GM21367 (cell line): ENCODE measurements around the gene RBM4.

ENCODE experiments used
- ATAC-seq: cut with Tn5 transposase; IDR thresholded peaks from one replicate; pipeline ENCODE4 v1.9.1; 2021; ENCODE audit not compliant: unreplicated experiment

RBM4 gene

DNA sequence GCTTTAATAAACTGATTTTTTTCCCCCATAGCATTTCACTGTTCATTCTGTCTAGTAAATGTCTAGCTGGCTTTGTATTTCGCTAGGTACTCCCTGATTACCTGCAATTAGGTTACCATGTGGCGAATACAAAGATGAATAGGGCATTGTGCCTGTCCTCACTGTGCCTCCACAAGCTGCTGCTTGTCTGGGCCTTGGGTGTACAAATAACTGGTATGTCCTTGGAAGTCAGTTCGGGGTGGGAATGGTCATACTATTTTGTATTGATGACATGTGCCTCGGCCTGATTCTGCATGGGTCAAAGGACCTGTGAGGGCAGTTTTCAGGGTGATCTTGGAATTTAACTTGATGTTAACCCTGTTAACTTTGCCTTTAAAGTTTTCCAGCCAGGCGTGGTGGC is 11.4 kb downstream of the RBM4 start:
- ATAC-seq, result no peak

DNA sequence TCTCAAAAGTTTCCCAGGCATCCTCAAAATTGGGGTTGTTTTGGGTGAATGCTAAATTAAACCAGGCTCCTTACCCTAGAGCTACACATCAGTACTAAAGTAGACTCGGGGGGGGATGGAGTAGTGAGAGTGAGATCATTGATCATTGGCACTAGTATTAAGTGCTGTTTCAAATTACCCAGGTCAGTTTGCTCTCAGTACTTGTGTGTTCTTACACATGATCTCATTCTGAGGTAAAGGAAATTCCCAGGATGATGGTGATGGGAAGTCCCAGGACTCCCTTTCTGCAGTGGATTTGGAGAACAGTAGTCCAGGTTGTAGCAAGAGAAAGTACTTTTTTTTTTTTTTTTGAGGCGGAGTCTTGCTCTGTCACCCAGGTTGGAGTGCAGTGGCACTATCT is 12.5 kb downstream of the RBM4 start:
- ATAC-seq, result no peak

DNA sequence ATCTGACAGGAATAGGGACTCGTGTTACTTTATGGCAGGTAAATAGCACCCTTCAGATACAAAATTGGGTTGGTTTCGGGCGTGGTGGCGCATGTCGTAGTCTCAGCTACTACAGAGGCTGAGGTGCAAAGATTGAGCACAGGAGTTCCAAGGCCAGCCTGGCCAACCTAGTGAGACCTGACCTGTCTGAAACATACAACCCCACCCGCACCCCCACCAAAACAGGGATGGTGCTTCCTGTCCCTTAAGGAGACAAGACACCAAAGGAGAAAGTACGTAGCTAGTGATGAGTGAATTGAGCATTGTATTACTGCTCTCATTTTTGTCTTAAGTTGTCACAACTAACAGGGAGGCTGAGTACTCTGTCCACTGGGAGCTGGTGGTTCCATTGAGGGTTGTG is 14.1 kb downstream of the RBM4 start:
- no peak for ATAC-seq

DNA sequence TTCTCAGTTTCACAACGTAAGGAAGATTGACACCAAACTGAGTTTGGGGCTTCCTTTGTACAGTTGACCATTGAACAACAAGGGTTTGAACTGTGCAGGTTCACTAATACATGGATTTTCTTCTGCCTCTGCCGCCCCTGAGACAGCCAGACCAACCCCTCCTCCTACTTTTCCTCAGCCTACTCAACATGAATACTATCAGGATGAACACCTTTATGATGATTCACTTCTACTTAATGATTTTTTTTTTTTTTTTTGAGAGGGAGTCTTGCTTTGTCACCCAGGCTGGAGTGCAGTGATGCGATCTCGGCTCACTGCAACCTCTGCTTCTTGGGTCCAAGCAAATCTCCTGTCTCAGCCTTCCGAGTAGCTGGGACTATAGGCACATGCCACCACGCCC is 14.6 kb downstream of the RBM4 start:
- no peak for ATAC-seq

DNA sequence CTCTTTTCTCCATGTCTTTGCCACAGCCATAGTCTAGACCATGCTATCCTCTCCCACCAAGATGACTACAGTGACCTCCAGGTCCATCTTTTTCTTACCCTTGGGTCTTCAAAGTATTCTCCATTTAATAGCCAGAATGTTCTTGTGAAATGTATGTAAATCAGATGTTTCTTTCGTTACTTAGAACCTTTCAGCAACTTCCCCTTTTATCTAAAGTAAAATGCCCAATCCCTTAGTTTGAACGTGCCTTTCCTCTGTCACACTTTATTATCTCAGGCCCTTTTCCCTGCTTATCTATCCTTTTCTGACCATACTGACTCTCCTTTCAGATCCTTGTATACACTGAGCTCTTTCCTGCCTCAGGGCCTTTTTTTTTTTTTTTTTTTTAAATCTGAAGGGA is 21.3 kb downstream of the RBM4 start:
- ATAC-seq, result no peak

DNA sequence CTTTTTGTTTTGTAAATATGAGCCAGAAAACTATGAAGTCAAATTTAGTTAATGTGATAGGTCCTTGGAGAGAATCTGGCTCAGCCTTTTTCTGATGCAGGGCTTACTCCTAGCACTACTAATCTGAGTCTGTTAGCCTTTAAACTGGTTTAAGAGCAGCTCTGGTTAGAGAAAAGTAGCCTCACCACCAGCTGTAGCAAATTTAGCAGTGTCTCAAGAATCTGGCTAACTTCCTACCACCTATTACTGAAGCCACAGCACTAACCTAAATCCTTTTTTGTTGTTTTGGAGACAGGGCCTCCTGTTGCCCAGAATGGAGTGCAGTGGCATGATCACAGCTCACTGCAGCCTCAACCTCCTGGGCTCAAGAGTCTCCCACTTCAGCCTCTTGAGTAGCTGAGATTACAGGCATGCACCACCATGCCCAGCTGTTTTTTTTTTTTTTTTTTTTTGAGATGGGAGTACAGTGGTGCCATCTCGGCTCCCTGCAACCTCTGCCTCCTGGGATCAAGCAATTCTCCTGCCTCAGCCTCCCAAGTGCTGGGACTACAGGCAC is 25.3 kb downstream of the RBM4 start:
- ATAC-seq, result no peak

DNA sequence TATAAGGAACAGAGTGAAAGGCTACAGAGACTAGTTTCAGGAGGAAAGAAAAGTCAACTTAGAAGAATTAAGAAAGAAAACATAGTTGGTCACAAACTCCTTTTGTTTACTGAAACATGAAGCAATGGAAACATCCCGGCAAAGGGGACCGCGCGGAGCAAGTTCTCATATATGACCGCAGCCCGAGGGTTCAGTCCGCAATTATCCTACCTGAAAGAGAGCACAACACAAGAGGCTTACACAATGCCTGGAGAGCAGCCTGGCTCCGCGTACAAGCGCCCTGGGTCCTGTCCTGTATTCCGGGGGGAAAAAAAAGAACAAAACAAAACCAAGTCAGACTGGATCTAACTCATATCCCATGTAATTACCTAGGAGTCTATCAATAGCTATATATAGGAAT is 26.9 kb downstream of the RBM4 start:
- ATAC-seq, result no peak

DNA sequence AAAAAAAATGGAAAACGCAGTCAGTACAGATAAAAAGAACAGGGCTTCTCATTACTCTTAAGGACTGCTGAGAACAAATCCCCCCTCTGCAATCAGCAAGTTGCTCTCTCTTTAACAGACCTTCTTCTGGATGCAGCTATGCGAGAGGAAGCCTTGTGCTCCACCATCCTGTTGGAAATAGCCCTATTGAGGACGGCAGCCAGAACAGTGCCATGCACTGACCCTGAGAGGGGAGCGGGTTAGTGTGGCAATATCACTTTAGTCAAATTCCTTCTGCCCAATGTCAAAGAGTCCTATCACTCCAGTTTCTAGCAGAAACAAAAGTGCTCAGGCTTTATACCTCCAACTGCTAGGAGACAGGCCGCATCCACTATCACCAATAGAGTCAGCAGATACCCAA is 32.3 kb downstream of the RBM4 start:
- ATAC-seq, result no peak

DNA sequence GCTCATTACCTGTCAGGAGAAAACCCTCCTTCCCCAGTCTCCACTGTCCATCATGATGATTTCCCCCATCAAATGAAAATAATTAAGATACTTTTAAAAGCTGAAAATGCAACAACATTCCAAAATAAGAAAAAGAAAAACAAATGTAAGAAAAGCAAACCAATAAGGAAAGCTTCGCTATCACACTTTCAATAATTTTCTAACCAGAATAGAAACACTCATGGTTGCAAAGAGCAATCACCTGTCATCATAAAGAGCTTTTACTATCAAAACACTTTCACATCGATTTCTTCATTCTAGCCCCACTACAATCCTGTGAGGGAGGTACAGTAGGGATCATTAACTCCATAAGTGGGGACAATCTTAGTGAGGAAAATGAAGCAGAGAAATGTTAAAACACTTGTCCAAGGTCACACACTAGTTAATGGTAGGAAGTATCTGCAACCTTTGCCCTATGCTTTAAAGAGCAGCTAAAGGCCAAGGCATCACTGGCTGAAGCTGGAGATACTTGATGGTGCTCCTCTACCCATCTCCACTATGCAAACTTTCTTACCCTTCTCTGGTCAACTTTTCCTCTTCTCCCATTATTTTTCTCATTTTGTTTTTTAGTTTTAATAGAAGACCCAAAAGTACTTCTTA is 36.6 kb downstream of the RBM4 start:
- ATAC-seq, result no peak

DNA sequence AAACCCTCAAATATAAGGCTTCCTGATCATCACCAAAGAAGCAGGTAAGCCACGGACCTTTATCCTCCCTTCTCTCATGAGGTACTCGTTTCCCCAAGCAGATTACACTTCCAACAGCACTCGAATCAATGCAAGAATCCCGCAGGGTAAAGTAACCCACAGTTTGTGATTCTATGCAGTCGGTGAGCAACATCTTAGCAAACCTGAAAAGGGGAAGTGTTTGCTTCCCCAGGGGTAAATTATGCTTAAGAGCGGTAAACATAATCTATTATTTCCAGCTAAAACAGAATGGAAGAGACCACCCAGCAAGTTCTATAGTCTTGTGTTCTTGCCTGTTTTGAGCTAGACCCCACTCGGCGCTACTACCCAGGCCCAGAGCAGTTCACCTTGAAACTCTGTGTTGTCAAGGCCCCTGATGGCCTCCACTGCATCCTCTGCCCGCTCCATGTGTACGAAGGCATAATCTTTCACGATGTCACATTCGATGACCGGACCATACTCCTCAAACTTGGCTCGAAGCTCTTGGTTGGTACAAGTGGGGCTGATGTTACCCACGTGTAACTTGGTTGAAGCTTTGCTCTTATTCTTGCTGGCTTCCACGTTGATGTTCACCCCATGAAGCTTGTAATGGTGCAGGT is 37.9 kb downstream of the RBM4 start:
- ATAC-seq, result no peak

DNA sequence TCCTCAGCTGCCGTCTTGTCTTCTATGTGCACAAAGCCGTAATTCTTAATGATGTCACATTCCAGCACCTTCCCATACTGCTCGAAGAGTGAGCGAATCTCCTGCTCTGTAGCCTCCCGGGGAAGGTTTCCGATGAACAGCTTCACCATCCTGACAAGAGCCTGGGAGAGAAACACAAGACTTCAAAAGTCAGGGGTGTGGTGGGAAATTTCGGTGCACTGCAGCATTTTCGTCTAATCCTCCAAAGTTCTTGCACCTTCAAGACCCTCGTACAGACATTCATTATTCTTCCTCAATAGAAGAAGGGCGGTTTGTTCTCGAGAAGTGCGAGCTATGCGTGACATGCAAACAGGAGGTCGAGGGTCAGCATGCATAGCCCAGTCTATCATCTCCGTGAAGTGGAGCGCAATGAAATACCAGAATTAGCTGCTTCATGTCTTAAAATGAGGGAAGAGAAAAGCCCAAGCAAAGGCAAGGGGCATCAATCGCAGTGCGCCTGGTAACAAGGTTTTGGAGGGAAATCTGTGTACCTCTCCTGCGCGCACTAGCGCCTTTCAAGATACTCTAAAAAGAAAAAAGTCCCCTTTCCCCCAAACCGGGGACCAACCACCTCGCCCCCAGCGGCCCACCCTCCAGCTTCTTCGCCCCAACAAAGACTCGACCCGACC is 38.6 kb downstream of the RBM4 start:
- no peak for ATAC-seq

DNA sequence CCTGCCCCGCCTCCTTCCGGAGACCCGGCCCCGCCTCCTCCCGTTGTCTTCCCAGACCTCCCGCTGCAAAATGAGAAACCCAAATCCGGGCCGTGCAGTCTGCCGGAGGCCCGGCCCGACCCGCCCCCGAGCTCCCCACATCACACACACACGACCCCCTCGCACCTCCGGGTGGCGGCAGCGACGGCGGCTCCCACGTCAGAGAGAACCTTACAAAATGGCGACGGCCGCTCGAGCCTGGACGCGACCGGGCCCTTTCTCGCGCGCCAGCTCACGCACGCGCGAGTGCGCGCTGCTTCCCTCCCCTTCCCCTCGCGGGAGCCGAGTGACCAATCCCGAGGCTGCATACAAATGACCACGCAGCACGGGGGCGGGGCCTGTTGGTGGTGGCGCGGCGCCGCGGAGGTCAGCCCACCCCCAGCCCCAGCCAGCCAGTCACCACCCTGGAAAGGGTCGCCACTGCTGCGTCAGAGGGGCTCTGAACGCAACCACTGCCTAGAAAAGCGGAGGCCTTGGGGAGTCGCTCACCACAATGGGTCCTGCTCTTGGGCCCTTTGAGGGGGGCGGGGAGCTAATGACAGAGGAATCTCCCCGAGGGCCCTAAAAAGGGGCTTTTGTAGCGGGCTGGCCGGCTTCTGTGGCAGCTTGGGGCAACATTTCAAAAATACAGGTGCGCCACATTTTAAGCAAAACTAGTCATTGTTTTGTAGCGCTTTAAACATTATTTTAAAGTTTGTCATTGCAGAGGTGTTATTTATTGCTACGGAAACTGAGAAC is 39.3 kb downstream of the RBM4 start, which contains the start of gene RBM4B:
Gene RBM4B, minus strand, starts transcription at position 289 of the 777 bp plus-strand sequence. CDS start 808 bp downstream, outside the sequence.
- ATAC-seq, result peak; percentile 73

DNA sequence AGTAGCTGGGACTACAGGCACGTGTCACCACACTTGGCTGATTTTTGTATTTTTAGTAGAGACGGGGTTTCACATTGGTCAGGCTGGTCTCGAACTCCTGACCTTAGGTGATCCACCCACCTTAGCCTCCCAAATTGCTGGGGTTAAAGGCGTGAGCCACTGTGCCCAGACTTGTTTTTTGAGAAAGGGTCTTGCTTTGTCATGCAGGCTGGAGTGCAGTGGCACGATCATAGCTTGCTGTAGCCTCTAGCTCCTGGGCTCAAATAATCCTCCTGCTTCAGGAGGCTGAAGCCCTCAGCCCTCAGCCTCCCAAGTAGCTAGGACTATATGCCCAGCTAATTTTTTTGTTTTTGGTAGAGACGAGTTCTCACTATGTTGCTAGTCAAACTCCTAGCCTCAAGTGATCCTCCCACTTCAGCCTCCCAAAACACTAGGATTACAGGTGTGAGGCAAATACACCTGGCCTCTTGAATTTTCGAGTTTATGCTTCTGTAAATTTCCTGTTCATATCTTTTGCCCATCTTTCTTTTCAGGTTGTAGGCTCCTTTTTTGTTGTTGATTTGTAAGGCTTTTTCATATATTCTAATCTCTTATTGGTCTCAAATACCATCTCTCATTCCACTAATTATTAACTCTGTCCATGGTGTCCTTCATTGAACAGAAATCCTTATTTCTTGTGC is 42.6 kb downstream of the RBM4 start:
- no peak for ATAC-seq

DNA sequence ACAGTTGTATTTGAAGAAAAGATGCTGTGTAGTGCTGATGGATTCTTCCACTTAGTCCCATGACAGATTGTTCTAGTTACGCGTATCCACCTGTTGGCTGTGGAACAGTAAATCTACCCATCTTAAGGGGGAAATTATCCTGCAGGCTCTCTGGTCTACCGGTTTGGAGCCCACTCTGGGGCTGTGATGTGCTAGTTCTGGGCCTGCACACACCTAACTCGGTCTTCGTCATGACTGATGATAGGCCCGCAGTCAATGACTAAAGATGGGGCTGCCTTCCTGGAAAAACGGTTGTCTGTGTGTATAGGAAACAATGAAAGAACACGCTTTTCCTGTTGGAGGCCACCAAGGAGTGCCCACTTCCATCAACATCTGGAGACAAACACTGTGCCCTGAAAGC is 45.4 kb downstream of the RBM4 start:
- no peak for ATAC-seq

DNA sequence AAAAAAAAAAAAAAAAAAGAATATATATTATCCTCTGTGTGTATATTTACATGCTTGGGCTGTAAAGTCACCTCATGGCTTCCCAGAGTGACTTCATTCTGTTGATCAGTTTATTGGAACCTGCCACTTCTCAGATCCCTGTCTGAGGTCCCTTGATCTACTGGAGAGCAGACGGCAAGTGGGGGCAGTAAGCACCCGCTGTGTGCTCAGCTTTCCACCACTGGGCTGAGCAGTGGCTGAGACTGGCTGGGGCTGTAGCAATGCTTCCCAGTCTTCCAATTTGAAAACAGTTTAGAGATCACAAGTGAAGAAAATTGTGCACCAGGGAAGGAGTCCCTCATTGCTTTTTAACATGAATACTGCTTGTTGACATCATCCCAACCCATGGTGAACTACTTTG is 46.1 kb downstream of the RBM4 start:
- ATAC-seq, result no peak

DNA sequence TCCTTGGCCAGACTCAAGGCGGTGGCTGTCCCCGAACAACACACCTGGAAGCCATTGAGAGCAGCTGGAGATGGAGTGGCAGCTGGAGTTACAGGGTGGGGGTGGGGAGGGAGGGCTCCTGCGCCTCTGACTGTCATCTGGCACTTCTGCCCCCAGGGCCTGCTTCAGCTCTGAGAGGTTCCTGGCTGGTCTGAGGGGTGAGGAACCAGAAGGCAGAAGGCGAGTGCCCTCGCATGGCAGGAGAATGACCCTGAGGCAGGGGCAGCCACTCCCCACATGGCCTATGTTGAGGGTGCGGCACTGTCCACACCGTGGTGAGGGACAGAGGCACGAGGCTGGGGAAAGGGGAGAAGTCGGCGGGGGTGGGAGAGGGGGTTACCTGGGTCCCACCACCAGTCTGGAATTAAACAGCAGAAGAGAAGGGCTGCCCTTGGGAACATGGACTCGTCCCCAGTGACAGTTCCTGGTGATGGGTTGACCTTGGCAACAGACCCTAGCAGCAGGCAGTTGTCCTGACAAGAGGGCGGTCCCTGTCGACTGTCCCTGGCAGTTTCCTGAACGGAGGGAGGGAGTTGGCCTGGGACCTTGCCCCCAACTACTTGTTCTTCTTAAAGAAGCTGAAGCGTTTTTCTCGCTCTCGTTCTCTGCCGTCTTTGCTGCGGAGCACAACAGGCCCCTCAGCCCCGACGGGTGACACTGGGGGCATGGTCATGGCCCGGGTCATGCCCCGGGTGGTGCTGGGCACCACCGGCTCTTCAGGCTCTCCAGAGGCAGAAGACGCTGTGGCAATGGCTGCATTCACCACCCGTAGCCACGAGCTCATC is 47.0 kb downstream of the RBM4 start:
- ATAC-seq, result no peak

DNA sequence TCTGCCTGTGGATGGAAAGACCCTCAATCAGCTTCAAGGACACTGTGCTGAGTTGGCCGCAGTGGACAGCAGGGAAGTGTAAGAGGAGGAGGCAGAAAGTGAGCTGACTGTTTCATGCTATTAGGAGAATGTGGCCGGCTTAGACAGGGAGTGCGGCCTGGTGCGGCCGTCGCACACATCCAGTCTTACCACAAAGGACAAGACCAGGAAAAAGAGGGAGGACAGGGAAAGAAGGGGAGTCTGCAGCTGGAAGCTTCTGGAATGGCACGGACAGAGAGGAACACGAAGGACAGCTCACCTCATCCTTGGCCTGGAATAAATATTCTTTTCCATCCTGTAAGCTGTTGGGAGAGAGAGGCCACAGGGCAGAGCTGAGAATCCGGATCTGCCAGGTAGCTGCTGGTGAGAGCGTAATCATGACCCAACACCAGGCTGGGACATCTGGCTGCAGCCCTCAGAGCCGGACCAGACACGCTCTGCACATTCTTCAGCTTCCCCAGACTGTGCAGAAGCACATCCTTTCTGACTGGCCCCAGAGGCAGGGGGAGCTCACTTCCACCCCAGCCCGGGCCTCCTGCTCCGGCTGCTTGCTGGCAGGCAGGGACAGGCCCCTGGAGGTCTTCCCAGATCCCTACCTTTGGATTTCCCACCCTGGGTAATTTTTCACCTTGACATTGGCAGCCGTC is 47.7 kb downstream of the RBM4 start:
- ATAC-seq, result no peak

DNA sequence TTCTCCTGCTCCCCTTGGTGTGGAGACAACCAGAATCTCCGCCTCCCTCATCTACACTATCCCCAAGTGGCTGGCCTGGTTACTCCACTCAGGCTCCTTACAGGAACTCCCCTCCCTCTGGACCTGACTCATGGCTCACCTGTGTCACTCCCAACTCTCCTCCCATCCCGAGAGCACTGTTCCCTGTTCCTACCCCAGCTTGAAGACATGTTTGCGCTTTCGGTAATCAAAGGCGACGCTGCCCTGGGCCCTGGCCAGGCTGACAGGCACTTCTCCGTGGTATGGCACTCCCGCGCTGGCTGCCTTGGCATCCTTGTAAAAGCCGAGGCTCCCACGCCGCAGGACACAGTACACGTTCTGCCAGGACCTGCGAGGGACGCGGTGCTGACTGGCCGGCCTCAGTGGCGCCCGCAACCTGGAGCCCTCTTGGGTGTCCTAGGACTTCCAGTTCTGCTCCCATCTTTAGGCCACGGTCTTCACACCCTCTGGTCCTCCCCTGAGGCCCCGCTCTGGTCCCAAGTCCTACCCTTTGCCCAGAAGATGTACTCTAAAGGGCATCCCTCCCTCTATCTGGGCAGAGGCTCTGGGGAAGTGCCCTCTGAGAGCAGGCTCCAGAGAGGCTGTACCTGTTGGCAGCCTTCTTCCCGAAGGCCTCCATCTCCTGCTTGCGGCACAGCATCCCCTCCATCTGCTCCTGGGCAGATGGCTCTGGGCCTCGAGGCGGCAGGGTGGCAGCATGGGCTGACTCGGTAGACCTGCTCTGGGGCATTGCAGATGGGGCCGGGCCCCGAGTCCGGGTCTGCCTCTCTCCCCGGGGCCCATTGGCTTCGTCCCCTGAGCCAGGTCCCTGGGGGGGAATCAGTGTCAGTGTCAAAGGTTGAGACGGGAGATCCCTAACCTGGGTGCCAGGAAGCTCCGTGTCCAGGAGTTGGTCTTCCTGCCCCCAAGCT is 48.6 kb downstream of the RBM4 start:
- no peak for ATAC-seq
